NCI-H226 (cell line): ENCODE measurements around the gene AMFR.
A peak's percentile ranks its signal among the peaks of the same experiment; 100 is the strongest.

Experiments used
- DNase-seq: peaks from one replicate; pipeline ENCODE4 v3.0.0-alpha.2; 2015

The AMFR gene

DNA sequence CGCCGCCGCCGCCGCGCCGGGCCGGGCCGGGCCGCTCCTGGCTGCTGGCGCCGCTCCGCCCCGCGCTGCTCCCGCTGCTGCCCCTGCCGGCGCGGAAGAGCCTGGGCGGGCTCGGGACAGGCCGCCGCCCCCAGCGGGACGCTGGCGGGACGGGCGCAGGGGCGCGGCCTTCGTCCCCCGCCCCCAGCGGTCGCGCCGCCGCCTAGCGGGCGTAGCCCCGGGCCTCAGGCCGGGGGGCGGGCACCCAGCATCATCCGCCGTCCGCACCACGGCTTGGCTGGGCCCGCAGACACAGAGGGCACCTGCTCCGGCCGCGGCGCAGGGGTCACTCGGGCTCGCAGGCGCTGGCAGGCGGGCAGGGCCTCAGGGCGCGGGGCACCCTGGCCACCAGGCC, at the start of gene AMFR:
AMFR (minus strand) TSS at position 107 of the 394 bp plus-strand sequence. CDS start 218 bp downstream, outside the sequence.
- DNase-seq: peak; percentile 77

DNA sequence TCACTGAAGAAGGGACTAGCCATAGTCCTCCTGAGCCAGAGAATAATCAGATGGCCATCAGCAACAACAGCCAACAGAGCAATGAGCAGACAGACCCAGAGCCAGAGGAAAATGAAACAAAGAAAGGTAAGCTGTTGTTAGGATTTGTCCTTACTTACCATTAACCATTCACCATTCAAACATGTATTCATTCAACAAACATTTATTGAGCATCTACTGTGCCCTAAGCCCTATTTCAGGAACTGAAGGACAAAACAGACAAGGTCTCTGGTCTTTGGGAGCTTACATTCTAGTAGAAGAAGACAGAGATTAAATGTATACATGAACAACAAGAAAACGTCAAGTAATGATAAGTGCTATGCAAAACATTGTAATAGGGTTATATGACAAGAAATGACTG, 45.3 kb upstream of the AMFR start:
- DNase-seq: no peak

DNA sequence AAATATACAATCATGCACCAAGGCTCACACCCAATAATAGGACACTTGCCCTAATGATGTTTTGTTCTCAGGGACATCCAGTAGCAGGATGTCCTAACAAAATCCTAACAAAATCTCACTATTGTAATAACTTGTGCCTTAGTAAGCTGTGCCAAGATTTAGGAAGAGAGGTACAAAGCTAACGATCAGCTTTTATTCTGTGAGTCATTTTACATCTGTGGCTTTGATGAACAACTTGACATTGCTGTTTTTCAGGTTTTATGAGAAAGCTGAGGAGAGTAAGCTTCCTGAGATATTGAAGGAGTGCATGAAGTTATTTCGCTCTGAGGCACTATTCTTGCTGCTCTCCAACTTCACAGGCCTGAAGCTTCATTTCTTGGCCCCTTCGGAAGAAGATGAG, 44.9 kb upstream of the AMFR start:
- DNase-seq: no peak

DNA sequence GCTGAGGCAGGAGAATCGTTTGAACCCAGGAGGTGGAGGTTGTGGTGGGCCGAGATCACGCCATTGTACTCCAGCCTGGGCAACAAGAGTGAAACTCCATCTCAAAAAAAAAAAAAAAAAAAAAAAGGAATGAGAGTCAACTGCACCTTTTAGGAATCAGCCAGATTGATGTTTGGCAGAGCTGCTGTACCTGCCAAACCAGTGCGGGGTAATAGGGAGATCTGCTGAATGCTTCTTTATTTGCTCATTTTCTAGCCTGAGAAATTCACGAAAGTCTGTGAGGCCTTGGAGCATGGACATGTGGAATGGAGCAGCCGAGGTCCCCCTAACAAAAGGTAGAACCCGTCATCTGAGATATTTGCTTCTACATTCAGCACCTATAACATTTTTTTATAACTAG, 44.4 kb upstream of the AMFR start:
- DNase-seq: no peak

DNA sequence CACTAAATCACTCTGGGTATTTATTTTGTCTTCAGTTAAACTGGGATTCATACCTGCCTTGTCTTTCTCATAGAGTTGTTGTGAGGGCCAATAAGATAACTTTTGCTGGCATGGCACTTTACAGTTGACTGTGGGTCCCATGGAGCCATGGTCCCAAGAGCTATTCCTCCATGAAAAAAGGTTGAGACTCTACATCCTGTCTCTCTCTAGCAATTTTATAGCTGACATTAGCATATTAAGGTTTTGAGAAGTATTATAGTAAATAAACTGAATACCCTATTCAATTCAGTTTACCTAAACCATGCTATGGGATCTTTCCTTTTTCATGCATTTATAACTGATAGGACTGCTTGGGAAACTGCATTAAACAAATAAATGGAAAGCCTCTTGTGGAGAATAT, 43.5 kb upstream of the AMFR start:
- DNase-seq: no peak

DNA sequence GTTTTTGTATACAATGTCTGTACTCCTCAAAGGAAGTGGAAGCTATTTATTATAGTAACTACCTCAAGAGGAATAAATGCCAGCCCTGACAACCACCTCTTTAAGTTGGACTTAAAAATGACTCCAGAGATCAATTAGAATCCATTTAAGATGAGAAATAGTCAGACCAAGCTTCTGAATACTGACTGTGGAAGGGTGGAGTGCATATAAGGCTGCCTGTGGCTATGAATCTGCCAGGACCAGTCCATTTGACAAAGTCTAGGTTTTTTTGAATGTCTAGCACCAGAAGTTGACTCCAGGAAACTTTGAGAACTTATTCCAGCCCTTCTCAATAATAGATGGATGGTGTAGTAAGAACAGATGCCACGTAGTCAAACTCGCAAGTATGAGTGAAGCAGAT, 41.0 kb upstream of the AMFR start:
- DNase-seq: no peak

DNA sequence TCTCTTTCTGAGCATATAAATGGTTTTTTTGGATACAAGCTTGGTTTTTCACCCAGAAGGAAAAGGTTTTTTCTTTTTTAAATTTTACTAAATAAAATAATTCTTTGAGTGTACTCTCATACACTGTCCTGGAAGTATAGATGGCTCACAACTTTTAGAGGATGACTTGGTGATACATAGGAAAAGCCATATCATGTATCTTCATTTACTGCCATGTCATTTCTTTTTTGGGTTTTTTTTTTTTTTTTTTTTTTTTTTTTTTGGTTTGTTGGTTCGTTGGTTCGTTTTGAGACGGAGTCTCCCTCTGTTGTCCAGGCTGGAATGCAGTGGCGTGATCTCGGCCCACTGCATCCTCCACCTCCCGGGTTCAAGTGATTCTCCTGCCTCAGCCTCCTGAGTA, 37.8 kb upstream of the AMFR start:
- DNase-seq: no peak

DNA sequence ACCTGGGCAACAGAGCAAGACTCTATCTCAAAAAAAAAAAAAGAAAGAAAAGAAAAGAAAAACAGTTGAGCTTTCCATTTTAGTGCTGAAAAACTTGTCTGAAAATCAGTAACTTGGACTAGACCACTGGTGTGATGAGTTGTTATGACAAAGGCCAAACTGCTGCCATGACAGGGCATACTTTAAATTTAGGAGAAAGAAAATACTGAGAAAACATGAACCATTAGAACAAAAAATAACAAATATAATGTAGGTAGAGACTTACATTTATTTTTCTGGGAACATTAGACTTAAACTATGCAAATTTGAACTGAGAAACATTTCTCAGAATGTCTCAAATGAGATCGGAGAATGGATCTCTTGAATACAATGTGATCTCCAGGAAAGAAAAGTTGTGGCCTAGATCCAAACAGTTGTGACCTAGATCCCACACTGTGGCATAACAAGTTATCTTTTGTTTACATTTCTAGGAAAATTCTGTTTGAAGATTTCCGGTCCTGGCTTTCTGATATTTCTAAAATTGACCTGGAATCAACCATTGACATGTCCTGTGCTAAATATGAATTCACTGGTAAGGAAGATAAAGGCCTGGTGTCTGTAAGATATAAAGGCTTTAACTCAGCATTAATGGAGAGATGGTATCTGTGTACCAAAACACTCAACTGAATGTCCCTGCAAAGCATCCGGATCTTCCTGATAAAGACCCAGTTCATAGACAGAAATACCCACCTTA, 36.9 kb upstream of the AMFR start:
- DNase-seq: no peak

DNA sequence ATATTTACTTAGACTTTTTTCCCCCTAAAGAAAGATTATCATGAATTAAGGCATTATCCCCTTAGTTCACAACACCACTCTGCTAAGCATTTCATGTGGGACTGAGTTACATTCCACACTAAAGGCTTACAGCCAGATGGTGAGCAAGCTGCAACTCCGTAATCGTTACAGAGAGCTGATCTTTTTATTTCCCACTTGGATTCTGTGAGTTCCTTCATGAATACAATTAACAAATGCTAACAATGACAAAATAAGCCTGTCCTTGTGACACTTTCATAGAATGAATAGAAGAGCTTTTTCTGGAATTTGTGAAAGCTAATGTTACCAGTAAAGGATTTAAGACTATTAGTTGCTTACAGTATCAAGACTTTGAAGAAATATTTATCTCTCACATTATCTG, 34.8 kb upstream of the AMFR start:
- DNase-seq: no peak

DNA sequence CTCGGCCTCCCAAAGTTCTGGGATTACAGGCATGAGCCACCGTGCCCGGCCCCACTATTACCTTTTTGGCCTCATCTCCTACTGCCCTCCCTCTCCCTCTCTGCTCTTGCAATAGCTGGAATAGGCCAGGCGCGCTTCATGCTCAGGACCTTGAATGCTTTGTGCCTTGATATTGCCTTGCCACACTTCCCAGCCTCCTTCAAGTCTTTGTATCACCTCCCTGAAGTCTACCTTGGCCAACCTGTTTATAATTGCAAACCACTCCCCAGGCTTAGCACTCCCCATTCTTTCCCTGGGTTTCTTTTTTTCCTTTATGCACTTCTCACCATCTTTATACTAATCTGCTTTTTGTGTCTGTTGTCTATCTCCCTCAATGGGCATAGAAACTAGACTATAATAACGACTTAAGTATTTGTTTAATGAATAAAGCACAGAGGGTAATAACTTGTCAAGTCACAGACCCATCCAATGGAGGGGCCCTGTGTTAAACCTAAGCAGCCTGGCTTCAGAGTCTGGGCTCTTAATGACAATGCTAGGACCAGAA, 32.7 kb upstream of the AMFR start:
- DNase-seq: no peak

DNA sequence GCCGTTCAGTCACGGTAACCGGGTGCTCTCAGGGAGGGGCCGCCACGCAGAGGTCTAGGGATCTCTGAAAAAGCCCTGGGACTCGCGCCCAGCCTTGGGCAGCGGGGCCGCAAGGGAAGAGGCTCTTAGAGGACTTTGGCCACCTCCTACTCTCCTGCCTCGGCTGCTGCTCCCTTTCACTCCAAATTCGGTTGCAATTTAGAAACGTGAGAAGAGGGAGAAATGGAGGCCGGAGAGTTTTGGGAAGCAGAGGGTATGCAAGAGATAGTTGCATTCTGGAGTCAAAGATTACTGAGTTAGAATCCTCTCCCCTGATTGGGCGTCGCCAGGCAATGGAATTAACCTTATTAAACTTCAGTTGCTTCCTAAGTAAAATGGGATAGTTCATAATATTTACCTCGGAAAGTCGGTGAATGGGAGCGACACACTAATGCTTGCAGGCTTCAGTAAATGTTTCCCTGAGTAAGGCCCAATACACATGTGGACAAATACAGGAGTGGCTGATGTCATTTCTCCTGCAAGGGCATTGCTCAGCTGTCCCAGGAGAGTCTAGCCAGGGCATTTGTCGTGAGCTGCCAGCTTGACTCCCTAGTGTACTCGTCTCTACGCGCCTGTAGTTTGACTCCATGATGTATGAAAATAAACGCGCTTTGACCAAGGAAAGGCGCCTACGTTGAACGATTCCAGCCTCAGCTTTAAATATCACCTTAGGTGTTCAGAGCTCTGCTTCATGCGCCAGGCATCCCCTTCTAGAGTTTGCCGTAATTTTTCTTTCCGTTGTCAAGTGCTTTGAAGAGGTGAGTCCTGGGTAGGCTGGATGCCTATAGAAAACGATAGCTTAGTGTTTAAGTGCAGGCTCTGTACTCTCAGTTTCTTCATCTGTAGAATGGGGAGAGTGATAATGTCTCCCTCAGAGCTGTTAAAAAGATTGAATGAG, 26.7 kb upstream of the AMFR start:
- no peak for DNase-seq

DNA sequence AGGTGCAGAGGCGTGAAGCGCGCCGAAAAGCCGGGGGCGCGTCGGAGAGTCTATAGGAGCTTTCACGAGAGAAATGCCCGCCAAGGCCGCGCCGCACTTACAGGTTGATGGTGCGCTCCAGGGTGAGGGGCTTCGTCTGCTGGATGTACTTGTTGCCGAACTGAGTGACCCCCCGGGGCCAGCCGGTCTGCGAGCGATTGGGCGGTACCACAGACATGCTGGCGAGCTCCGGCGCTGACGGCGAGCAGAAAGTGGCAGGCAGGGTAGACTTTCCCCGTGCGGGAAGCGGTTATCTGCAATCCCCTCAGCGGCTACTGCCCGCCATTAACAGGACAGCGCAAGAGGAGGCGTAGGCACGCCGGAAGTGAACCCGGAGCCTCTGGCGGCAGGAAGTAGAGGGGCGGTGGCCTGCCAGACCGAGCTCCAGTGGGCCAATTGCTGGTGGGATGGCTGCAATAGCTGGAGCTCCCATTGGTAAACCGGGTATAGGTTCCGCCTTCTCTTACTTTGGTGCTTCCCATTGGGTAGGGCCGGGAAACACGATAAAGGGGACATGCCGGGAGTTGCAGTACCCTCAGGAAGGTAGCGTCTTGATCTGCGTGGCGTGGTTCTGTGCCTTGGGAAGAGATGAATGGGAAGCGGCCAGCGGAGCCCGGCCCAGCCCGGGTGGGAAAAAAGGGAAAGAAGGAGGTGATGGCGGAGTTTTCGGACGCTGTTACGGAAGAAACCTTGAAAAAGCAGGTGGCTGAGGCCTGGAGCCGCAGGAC, 25.8 kb upstream of the AMFR start, which contains the start of the genes NUDT21 and OGFOD1:
NUDT21 (minus strand) TSS at position 347 of the 767 bp plus-strand sequence; CDS start at position 217, 130 bp downstream.
OGFOD1 (plus strand) TSS at position 569 of the 767 bp plus-strand sequence; CDS start at position 628, 59 bp downstream.
- peak; percentile 97 for DNase-seq

DNA sequence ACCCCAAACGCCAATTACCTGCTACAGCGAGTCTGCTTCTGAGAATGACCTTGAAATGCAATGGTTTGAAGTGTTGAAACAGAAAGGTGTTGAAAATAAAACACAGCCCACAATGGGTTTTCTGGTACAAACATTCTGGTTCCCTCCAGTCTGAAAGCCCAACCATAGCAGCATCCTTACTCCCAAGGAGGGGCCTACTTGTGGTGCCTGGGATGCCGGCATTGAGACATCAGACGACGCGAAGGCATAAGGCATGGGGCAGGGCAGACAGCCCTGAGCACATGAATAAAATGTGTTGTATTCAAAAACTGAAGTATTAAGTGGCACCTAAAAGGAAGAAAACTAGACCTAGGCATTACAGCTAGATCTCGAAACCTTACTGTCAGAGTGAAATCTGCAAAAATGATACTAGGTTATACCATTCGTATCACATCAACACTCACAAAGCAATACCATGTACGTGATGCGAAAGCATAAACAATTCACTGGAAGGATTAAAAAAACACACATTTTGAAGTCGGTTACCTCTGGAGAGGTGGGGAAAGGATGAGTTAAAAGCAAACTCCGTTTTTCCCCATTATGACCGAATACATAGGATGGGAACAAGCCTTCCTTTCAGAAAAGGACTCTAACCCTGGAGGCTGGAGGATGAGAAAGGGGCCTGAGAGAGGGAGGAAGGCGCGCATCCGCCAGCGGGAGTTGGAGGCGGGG, 25.1 kb upstream of the AMFR start:
- no peak for DNase-seq

DNA sequence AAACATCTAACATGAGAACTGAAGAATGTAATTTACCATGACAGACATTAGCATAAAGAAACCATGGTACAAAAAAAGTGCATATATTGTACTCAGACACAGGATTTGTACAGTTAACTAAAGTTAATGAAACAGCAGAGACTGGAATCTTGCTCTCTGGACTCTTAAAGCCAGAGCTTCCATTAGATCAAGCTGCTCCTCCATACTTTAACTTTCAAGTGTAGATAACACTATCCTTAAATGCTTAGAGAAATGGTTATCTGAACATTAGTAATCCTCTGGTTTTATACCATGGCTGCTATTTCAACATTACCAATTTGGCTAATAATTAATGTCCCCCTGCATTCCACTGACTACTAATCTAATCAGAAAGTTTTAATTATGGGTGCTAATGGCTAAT, 22.7 kb upstream of the AMFR start:
- DNase-seq: no peak

DNA sequence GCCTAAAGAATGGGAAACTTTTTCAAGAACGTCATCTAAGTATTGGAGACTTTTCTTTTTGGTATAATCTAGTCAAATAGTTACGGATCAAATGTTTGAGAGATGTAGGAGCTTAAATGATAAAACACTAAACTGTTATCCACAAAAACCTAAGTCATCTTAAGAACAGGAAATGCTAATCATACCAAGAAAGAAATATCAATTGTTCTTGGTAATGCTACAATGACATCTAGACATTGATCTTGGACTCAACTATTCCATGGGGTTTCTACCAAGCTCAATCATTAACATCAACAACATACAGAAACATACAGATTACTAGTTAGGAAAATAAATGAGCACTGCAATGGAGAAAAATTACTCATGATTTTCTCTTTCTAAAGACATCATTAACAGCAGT, 21.9 kb upstream of the AMFR start:
- no peak for DNase-seq

DNA sequence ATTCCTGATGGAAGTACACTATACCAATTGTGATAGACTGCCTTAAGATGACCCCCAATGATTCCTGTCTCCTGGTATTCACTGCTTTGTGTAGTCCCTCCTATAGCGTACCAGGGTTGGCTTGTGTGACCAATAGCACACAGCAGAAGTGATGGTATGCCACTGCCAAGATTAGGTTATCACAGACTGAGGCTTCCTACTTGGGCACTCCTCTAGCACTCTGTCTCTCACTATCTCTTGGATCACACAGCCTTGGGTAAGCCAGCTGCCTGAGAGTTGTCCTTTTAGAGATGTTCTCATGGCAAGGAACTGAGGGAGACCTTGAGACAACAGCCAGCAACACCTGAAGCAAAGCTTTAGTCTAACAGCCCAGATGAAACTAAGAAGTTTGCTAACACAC, 12.7 kb upstream of the AMFR start:
- no peak for DNase-seq

DNA sequence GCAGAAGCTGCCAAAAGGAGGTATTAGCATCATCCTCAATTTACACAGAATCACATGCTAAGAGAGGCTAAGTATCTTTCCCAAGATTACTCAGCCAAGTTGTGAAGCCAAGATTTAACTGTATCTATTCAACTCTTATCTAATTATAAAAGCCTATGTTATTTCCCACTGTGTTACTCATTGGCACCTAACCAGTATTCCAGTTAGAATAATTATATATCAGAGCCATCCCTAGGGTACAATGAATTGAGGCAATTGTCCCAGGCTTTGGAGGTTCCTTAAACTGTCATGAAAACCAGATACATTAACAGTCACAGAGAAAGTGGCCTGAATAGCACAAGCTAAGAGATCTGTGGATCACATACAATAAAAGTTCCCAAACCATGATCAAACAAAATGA, 10.9 kb upstream of the AMFR start:
- no peak for DNase-seq

DNA sequence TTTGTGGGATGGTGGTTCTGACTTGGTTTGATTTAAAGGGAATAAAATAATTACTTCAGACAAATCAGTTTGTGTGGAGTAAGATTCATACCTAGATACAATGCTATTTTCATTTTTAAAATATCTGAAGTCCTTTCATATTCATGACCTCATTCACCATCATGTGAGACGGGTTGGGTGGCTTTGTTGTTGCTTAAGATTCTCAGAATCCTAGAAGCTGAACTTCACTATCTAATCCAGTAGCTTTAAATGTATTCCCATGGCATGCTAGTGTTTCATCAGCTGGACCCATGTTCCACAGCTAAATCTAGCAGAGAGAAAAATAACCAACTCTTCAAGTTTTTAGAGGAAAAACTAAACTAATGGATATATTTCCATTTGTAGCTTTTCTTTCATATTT, 2.7 kb upstream of the AMFR start:
- DNase-seq: no peak

DNA sequence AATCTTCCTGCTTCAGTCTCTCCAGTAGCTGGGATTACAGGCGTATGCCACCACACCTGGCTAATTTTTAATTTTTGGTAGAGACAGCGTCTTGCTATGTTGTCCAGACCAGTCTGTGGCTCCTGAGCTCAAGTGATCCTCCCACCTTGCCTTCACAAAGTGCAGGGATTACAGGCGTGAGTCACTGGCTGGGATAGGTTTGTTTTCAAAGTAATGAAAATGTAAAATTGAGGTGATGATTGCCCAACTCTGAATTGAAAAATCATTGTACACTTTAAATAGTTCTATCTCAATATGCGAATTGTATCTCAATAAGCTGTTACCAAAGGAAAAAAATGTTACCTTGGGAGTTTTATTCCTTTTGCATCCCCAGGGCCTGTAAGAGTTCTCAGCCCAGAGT, 1.2 kb upstream of the AMFR start:
- peak; percentile 14 for DNase-seq

DNA sequence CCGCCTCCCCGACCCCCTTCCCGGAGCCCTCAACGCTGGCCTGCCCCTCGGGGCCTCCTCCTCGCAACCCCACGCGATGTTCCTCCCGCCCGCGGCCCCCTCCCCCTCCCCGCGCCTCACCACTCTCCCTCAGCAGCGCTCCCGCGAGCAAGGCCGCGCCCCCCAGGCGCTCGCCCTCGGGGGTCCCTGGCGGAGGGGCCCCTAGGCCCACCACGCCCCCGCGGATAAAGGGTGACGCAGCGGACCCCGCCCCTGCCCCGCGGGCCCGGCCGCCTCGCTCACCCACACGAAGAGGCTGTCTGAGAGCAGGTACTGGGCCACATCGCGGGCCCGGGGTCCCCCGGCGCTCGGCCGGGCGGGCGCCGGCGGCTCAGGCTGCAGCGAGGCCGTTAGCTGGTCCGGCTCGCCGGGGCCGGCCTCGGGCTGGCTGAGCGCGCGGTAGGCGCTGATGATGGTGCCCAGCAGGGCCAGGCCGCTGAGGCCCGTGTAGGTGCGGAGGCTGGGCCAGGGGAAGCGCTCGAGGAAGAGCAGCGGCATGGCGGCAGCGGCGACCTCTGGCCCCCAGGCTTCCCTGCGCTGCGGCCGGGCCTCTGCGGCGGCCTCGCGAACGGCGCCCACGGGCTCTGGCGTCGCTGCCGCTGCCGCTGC, 430 bp downstream of the AMFR start:
- DNase-seq: peak; percentile 6

DNA sequence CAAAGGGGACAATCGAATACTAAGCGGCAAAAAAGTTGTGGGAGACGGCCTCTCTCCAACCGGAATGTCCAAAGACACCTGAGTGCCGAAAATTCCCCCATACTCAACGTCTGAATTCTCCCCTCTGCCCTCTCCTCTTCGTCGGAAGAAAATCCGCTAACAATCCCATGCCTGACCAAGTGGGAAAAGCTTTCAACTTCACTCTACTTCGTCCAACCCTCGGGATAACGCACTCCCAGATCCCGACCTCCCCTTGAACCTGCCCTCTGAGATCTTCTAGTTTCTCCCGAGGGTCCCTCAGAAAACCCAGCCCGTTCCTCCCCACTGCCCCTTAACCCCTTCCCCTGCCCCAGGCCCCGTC, 961 bp downstream of the AMFR start:
- no peak for DNase-seq
